ENCODE measurements around the gene MRPS2. TPM values are rescaled to one million over a fixed set of nuclear protein-coding genes. Genes with fewer than 3 reads are reported as not detected.

Gene MRPS2
- total RNA-seq, 2 donors from 2014 or later, result 15.8 to 35.0 TPM

DNA sequence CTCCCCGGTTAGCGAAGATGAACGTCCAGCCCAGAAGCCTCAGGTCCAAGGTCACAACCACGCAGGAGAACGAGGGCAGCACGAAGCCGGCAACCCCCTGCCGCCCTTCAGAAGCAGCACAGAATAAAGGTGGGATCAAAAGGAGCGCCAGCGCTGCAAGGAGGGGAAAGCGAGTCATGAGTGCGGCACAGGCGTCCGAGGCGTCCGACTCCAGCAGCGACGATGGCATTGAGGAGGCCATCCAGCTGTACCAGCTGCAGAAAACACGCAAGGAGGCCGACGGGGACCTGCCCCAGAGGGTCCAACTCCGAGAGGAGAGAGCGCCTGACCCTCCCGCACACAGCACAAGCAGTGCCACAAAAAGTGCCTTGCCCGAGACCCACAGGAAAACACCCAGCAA is 15.1 kb upstream of the MRPS2 start:
- Histone ChIP-seq H3K4me1 (peaks cover 18% of the 10 kb centered on the region), H3K36me3 (replicated peaks in 1 of 2; ENCODE audit: insufficient read depth in 1 of 2, low read depth in 2 of 2) (peaks cover 0 to 20% of the 10 kb centered on the region in 2 donors), H3K9me3 (no peaks in the 10 kb centered on the region), H3K27ac (no peak overlapping the region), H3K4me3 (no peak overlapping the region), H3K27me3 (no peaks in the 10 kb centered on the region)
- TF ChIP-seq, protein P1, sequence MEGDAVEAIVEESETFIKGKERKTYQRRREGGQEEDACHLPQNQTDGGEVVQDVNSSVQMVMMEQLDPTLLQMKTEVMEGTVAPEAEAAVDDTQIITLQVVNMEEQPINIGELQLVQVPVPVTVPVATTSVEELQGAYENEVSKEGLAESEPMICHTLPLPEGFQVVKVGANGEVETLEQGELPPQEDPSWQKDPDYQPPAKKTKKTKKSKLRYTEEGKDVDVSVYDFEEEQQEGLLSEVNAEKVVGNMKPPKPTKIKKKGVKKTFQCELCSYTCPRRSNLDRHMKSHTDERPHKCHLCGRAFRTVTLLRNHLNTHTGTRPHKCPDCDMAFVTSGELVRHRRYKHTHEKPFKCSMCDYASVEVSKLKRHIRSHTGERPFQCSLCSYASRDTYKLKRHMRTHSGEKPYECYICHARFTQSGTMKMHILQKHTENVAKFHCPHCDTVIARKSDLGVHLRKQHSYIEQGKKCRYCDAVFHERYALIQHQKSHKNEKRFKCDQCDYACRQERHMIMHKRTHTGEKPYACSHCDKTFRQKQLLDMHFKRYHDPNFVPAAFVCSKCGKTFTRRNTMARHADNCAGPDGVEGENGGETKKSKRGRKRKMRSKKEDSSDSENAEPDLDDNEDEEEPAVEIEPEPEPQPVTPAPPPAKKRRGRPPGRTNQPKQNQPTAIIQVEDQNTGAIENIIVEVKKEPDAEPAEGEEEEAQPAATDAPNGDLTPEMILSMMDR (IDR thresholded peaks at IDR 0.05), result no peak
- no peak for TF ChIP-seq POLR2A (IDR thresholded peaks at IDR 0.05)
- DNase-seq (no peak), ATAC-seq (no peak)
- 89 to 94% methylated on average over 24 to 25 of the region's 25 CpGs for WGBS, 2 donors
- intact Hi-C loops (cut with DNase I), result no loop called here

DNA sequence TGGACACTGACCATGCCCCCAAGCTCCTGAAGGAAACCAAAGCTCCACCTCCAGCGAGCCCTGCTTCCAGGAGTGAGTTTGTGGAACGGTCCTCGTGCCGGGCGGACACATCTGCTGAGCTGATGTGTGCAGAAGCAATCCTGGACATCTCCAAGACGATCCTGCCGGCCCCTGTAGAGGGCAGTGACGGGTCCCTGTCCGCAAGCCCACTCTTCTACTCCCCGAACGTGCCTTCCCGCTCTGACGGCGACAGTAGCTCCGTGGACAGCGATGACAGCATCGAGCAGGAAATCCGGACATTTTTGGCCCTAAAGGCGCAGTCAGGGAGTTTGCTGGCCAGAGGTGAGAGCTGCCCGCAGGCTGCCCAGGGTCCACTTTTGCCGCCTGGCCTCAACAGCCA is 14.7 kb upstream of the MRPS2 start:
- DNase-seq (no peak), ATAC-seq (no peak)
- TF ChIP-seq, protein P1 (IDR thresholded peaks at IDR 0.05), result no peak
- no peak for TF ChIP-seq POLR2A (IDR thresholded peaks at IDR 0.05)
- Histone ChIP-seq H3K9me3 (no peaks in the 10 kb centered on the region), H3K36me3 (replicated peaks in 1 of 2; ENCODE audit: insufficient read depth in 1 of 2, low read depth in 2 of 2) (peaks cover 0 to 20% of the 10 kb centered on the region in 2 donors), H3K27ac (no peak overlapping the region), H3K4me1 (peaks cover 15% of the 10 kb centered on the region), H3K27me3 (no peaks in the 10 kb centered on the region), H3K4me3 (no peak overlapping the region)
- 91 to 92% methylated on average over 14 to 18 of the region's 21 CpGs for WGBS, 2 donors
- intact Hi-C loops (cut with DNase I), result no loop called here

DNA sequence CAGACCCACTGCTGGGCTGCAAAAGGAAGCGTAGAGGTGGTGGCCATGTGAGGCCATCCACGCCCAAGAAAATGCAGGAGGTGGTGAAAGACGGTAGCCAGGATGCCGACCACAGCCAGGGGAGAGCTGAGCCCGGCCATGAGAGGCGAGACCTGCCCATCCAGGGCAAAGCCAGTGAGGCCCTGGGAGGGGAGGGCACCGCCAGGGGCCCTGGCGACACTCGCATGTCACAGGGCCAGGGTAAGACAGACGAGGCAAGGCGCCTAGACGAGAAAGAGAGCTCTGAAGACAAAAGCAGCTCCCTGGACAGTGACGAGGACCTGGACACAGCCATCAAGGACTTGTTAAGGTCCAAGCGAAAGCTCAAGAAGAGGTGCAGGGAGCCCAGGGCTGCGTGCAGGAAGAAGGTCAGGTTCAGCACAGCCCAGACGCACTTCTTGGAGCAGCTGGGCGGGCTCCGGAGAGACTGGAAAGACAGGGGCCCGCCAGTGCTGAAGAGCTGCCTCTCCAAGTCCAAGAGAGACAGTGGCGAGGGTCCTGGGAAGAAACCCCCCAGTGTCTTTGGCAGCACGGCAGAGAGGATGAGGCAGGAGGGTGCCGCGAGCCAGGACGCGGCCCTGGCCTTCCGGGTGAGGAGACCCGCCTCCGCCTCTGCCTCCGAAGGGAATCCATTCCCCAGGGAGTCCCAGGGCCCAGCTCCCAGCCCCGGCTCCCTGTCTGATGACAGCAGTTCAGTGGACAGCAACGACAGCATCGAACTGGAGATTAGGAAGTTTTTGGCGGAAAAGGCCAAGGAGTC is 14.0 kb upstream of the MRPS2 start:
- no peak overlapping the region for H3K27ac ChIP-seq
- WGBS, 2 donors, result 93% methylated on average over 23 to 33 of the region's 33 CpGs
- no peaks in the 10 kb centered on the region for H3K9me3 ChIP-seq
- TF ChIP-seq, protein P1 (IDR thresholded peaks at IDR 0.05), result no peak
- no peak for TF ChIP-seq POLR2A (IDR thresholded peaks at IDR 0.05)
- ATAC-seq (no peak), DNase-seq (no peak)
- intact Hi-C loops (cut with DNase I), result no loop called here
- peaks cover 0 to 20% of the 10 kb centered on the region in 2 donors for H3K36me3 ChIP-seq (replicated peaks in 1 of 2; ENCODE audit: insufficient read depth in 1 of 2, low read depth in 2 of 2)
- H3K4me1 ChIP-seq, result peaks cover 8% of the 10 kb centered on the region
- no peaks in the 10 kb centered on the region for H3K27me3 ChIP-seq
- H3K4me3 ChIP-seq, result no peak overlapping the region

DNA sequence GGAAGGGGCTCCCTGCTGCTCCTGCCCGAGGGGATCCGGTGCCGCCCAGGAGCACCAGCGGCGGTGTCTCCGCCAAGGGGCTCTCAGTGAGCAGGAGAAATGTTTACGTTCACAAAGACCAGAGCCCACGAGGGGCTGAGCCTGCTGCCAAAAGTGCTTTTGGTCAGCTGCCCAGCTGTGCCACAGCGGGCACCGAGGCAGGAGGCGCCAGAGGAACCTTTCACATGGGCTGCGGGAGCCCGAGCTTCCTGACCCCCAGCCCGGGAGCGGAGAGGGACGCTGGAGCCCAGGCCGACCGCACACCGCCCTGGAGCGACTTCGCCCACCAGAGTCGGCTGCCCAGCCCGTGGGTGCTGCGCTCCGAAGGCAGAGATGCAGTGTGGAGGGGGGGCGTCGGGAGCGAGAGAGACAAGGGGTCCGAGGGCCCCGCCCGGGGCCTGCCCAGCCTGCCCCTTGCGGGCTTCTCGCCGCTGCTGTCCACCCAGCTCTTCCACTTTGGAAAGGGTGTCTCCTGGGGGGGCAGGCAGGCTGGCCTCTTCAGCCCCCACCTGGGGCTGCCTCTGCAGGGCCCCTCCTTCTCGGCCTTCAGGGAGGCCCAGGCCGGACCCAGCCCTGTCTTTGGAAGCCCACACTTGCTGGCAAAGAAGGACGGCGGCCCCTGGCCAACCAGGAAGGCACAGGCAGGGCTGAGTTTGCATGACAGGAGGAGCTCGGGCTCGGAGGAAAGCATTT is 13.0 kb upstream of the MRPS2 start:
- TF ChIP-seq, protein P1 (IDR thresholded peaks at IDR 0.05), result no peak
- H3K4me1 ChIP-seq, result no peaks in the 10 kb centered on the region
- WGBS, 2 donors, result 92 to 96% methylated on average over 12 to 31 of the region's 40 CpGs
- H3K27ac ChIP-seq, result no peak overlapping the region
- H3K36me3 ChIP-seq (replicated peaks in 1 of 2; ENCODE audit: insufficient read depth in 1 of 2, low read depth in 2 of 2), result peaks cover 0 to 20% of the 10 kb centered on the region in 2 donors
- H3K27me3 ChIP-seq, result no peaks in the 10 kb centered on the region
- intact Hi-C loops (cut with DNase I), result no loop called here
- no peak for DNase-seq
- ATAC-seq, result no peak
- H3K4me3 ChIP-seq, result no peak overlapping the region
- no peaks in the 10 kb centered on the region for H3K9me3 ChIP-seq

All from body of pancreas (tissue), 4 donors.